Neural progenitor cell (in vitro differentiated cells): ENCODE measurements around the gene EBP. TPM values are rescaled to one million over a fixed set of nuclear protein-coding genes. Genes with fewer than 3 reads are reported as not detected.

Experiments used
- DNase-seq: peaks from one replicate; pipeline ENCODE4 v3.0.0-alpha.2; 2016; ENCODE audit warnings: low spot score
- H2AFZ ChIP-seq: fragments of 200-600 bp; sonication (generic); replicated peaks from 2 replicates; pipeline ENCODE4 v1.6.1; 2016; ENCODE audit warnings: antibody characterized with exemption
- H3F3A ChIP-seq: fragments of 200-600 bp; sonication (generic); 2 replicates; pipeline ENCODE4 v1.6.1; 2016; ENCODE audit warnings: antibody characterized with exemption, low read depth
- H3K27ac ChIP-seq: fragments of 200-600 bp; sonication (generic); 2 replicates; pipeline ENCODE4 v1.5.1; 2016; ENCODE audit warnings: mild to moderate bottlenecking
- H3K27me3 ChIP-seq: fragments of 200-600 bp; sonication (generic); 2 replicates; pipeline ENCODE4 v1.6.1; 2016; ENCODE audit warnings: mild to moderate bottlenecking, moderate library complexity
- H3K36me3 ChIP-seq: fragments of 200-600 bp; sonication (generic); 2 replicates; pipeline ENCODE4 v1.5.1; 2016
- H3K4me1 ChIP-seq: fragments of 200-600 bp; sonication (generic); 2 replicates; pipeline ENCODE4 v1.6.1; 2016; ENCODE audit warnings: mixed run types
- H3K4me2 ChIP-seq: fragments of 200-600 bp; sonication (generic); 2 replicates; pipeline ENCODE4 v1.6.1; 2016
- H3K4me3 ChIP-seq: fragments of 200-600 bp; sonication (generic); 2 replicates; pipeline ENCODE4 v1.5.1; 2016
- H3K79me2 ChIP-seq: fragments of 200-600 bp; sonication (generic); 2 replicates; pipeline ENCODE4 v1.6.1; 2016; ENCODE audit warnings: low read depth
- H3K9ac ChIP-seq: fragments of 200-600 bp; sonication (generic); 2 replicates; pipeline ENCODE4 v1.6.1; 2016
- H3K9me3 ChIP-seq: fragments of 200-600 bp; sonication (generic); 2 replicates; pipeline ENCODE4 v1.5.1; 2016; ENCODE audit warnings: low read depth
- H4K20me1 ChIP-seq: fragments of 200-600 bp; sonication (generic); 2 replicates; pipeline ENCODE4 v1.6.1; 2016; ENCODE audit warnings: low read depth
- H3K27ac Mint-ChIP-seq: 3 replicates; pipeline ENCODE4 v1.8.0; 2021; ENCODE audit warnings: mixed read lengths
- H3K27me3 Mint-ChIP-seq: 2 replicates; pipeline ENCODE4 v1.8.0; 2022; ENCODE audit warnings: low read depth, mild to moderate bottlenecking, inconsistent platforms, moderate library complexity, mixed read lengths; ENCODE audit not compliant: insufficient read depth
- H3K36me3 Mint-ChIP-seq: 3 replicates; pipeline ENCODE4 v1.8.0; 2021; ENCODE audit warnings: mixed read lengths
- H3K4me1 Mint-ChIP-seq: 3 replicates; pipeline ENCODE4 v1.8.0; 2021; ENCODE audit warnings: mixed read lengths
- H3K4me3 Mint-ChIP-seq: 3 replicates; pipeline ENCODE4 v1.8.0; 2021; ENCODE audit warnings: mild to moderate bottlenecking, moderate library complexity, mixed read lengths
- H3K9me3 Mint-ChIP-seq: 3 replicates; pipeline ENCODE4 v1.8.0; 2020; ENCODE audit warnings: mixed read lengths
- CTCF ChIP-seq: fragments of 200-600 bp; sonication (generic); IDR thresholded peaks from 2 replicates; pipeline ENCODE4 v1.5.1; 2017; ENCODE audit warnings: antibody characterized with exemption, mild to moderate bottlenecking
- EZH2 ChIP-seq: fragments of 200-600 bp; sonication (generic); IDR thresholded peaks from 2 replicates; pipeline ENCODE4 v1.6.1; 2017; ENCODE audit warnings: antibody characterized with exemption, mild to moderate bottlenecking, moderate library complexity
- EZH2phosphoT487 ChIP-seq: fragments of 200-600 bp; sonication (generic); IDR thresholded peaks from 2 replicates; pipeline ENCODE4 v1.6.1; 2017; ENCODE audit warnings: antibody characterized with exemption
- total RNA-seq: library from RNA; depleted of rRNA; stranded (reverse); fragments of >200 nt; gene quantifications from 2 replicates; pipeline ENCODE4 v1.2.3, GENCODE V29; 2015; ENCODE audit warnings: low replicate concordance

The EBP gene
- total RNA-seq, 1 donor from 2014 or later: 74.6 TPM

- no peak for DNase-seq
Observed at GRCh38 chrX:48559636-48560035, 38.0 kb downstream of the EBP start.

GRCh38 chrX:48560056-48560455 lies 38.4 kb downstream of the EBP start:
- Histone ChIP-seq H3K9ac (no peak overlapping the region), H3K4me2 (no peak overlapping the region), H3K27me3 (no peaks in the 10 kb centered on the region), H3K4me1 (no peaks in the 10 kb centered on the region), H3K9me3 (no peaks in the 10 kb centered on the region), H3K36me3 (no peaks in the 10 kb centered on the region), H3K4me3 (no peak overlapping the region), H3K27ac (no peak overlapping the region), H3K79me2 (no peaks in the 10 kb centered on the region), H3F3A (no peaks in the 10 kb centered on the region), H2AFZ (no peak overlapping the region), H4K20me1 (no peaks in the 10 kb centered on the region)
- H3K4me3 Mint-ChIP-seq: no peak overlapping the region
- no peak overlapping the region for H3K27ac Mint-ChIP-seq
- H3K4me1 Mint-ChIP-seq: no peaks in the 10 kb centered on the region
- DNase-seq: no peak
- H3K36me3 Mint-ChIP-seq: peaks cover 4% of the 10 kb centered on the region
- TF ChIP-seq EZH2phosphoT487 (no peak), CTCF (no peak), EZH2 (no peak)
- peaks cover 7% of the 10 kb centered on the region for H3K9me3 Mint-ChIP-seq
- H3K27me3 Mint-ChIP-seq: no peaks in the 10 kb centered on the region

More at GRCh38 chrX:48559636-48560035, 38.0 kb downstream of the EBP start:
- H3K27ac ChIP-seq: no peak overlapping the region
- Mint-ChIP-seq H3K27me3 (no peaks in the 10 kb centered on the region), H3K36me3 (peaks cover 4% of the 10 kb centered on the region), H3K4me1 (no peaks in the 10 kb centered on the region), H3K27ac (no peak overlapping the region), H3K9me3 (peaks cover 10% of the 10 kb centered on the region), H3K4me3 (no peak overlapping the region)
- no peak overlapping the region for H2AFZ ChIP-seq
- no peak overlapping the region for H3K9ac ChIP-seq
- H3K27me3 ChIP-seq: no peaks in the 10 kb centered on the region
- no peak overlapping the region for H3K4me2 ChIP-seq
- H3F3A ChIP-seq: no peaks in the 10 kb centered on the region
- no peaks in the 10 kb centered on the region for H4K20me1 ChIP-seq
- H3K9me3 ChIP-seq: no peaks in the 10 kb centered on the region
- TF ChIP-seq EZH2 (no peak), EZH2phosphoT487 (no peak), CTCF (no peak)
- H3K79me2 ChIP-seq: no peaks in the 10 kb centered on the region
- no peaks in the 10 kb centered on the region for H3K4me1 ChIP-seq
- no peak overlapping the region for H3K4me3 ChIP-seq
- H3K36me3 ChIP-seq: no peaks in the 10 kb centered on the region

- no peak overlapping the region for H3K4me2 ChIP-seq
- no peak for DNase-seq
- H3K4me1 ChIP-seq: no peaks in the 10 kb centered on the region
- H3K36me3 ChIP-seq: no peaks in the 10 kb centered on the region
- Mint-ChIP-seq H3K27ac (no peak overlapping the region), H3K27me3 (no peaks in the 10 kb centered on the region), H3K9me3 (peaks cover 11% of the 10 kb centered on the region), H3K36me3 (peaks cover 4% of the 10 kb centered on the region), H3K4me3 (no peak overlapping the region), H3K4me1 (no peaks in the 10 kb centered on the region)
- no peak overlapping the region for H3K4me3 ChIP-seq
- no peak overlapping the region for H3K27ac ChIP-seq
- TF ChIP-seq EZH2phosphoT487: no peak
- TF ChIP-seq EZH2: no peak
- TF ChIP-seq CTCF: no peak
- no peak overlapping the region for H3K9ac ChIP-seq
- no peak overlapping the region for H2AFZ ChIP-seq
- no peaks in the 10 kb centered on the region for H4K20me1 ChIP-seq
- H3K9me3 ChIP-seq: no peaks in the 10 kb centered on the region
- H3F3A ChIP-seq: no peaks in the 10 kb centered on the region
- H3K79me2 ChIP-seq: no peaks in the 10 kb centered on the region
- no peaks in the 10 kb centered on the region for H3K27me3 ChIP-seq
Observed at GRCh38 chrX:48560681-48561080, 39.1 kb downstream of the EBP start.
